Measurements from ENCODE around the gene OSM. TPM values are rescaled to one million over a fixed set of nuclear protein-coding genes. Genes with fewer than 3 reads are reported as not detected.

OSM gene
- total RNA-seq, 4 donors from 2014 or later: 0.40 TPM; not detected in 3

DNA sequence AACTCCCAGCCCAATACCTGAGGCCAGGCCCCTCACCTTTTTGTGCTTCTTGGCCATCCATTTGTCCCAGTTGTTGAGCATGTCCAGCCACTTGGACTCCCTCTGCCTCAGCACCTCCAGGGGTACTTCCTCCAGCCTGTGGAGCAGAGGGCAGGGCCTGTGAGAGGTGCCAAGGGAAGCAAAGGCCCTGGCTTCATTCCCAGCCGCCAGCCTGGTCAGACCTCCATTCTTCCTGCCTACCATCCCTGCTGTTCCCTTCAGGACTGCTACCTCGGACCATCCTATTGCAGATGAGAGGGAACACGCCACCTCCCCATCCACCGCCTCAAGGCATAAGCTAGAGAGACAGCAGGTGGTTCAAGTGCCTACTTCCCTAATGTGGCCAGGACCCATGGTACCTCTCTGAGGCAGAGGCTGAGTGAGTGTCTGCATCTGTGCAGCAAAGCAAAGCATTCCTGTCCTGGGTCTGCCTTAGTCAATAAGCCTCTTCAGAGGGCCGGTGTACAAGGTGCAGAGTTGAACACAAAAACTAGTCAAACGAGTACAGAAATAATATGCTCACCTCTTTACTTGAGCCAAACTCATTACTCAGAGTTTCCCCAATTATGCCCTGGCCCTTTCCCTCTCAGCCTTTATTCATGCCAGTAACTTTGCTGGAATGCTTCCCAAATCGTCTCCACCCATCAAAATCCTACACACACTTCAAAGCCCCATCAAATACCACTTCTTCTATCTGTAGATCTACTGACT is 38.0 kb upstream of the OSM start:
- TF ChIP-seq, protein P1, sequence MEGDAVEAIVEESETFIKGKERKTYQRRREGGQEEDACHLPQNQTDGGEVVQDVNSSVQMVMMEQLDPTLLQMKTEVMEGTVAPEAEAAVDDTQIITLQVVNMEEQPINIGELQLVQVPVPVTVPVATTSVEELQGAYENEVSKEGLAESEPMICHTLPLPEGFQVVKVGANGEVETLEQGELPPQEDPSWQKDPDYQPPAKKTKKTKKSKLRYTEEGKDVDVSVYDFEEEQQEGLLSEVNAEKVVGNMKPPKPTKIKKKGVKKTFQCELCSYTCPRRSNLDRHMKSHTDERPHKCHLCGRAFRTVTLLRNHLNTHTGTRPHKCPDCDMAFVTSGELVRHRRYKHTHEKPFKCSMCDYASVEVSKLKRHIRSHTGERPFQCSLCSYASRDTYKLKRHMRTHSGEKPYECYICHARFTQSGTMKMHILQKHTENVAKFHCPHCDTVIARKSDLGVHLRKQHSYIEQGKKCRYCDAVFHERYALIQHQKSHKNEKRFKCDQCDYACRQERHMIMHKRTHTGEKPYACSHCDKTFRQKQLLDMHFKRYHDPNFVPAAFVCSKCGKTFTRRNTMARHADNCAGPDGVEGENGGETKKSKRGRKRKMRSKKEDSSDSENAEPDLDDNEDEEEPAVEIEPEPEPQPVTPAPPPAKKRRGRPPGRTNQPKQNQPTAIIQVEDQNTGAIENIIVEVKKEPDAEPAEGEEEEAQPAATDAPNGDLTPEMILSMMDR (IDR thresholded peaks at IDR 0.05): no peak
- no peak for TF ChIP-seq POLR2A (IDR thresholded peaks at IDR 0.05)
- WGBS, 2 donors: 22 to 27% methylated on average over 4 to 7 of the region's 7 CpGs
- Histone ChIP-seq H3K4me3 (replicated peaks in 1 of 3) (no peak overlapping the region), H3K27ac (peak overlapping the region; percentile 84 to 88 (median 87)), H3K36me3 (peaks cover 0 to 2% of the 10 kb centered on the region in 2 donors), H3K9me3 (no peaks in the 10 kb centered on the region), H3K27me3 (no peaks in the 10 kb centered on the region), H3K4me1 (peaks cover 90 to 100% of the 10 kb centered on the region in 2 donors)
- DNase-seq: peak; percentile 76 to 81
- intact Hi-C loops (cut with DNase I): no loop called here

DNA sequence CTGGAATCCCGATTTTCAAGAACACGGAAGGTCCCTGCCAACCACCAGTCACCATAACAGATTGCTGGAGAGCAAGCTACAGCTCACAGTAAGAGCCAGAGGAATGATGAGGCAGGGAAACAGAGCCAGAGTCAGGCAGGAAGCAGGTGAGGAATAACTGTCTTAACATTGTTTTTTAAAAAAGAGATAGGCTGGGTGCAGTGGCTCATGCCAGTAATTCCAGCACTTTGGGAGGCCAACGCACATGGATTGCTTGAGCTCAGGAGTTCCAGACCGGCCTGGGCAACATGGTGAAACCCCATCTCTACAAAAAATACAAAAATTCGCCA is 36.1 kb upstream of the OSM start:
- no peak for DNase-seq
- peak overlapping the region; percentile 75 to 87 (median 84) for H3K27ac ChIP-seq
- H3K9me3 ChIP-seq: no peaks in the 10 kb centered on the region
- no peak overlapping the region for H3K4me3 ChIP-seq (replicated peaks in 1 of 3)
- TF ChIP-seq, protein P1 (IDR thresholded peaks at IDR 0.05): no peak
- TF ChIP-seq POLR2A (IDR thresholded peaks at IDR 0.05): no peak
- 51 to 62% methylated on average over 5 of the region's 5 CpGs for WGBS, 2 donors
- peaks cover 86 to 100% of the 10 kb centered on the region in 2 donors for H3K4me1 ChIP-seq
- intact Hi-C loops (cut with DNase I): no loop called here
- no peaks in the 10 kb centered on the region for H3K27me3 ChIP-seq
- H3K36me3 ChIP-seq: peaks cover 0 to 2% of the 10 kb centered on the region in 2 donors

DNA sequence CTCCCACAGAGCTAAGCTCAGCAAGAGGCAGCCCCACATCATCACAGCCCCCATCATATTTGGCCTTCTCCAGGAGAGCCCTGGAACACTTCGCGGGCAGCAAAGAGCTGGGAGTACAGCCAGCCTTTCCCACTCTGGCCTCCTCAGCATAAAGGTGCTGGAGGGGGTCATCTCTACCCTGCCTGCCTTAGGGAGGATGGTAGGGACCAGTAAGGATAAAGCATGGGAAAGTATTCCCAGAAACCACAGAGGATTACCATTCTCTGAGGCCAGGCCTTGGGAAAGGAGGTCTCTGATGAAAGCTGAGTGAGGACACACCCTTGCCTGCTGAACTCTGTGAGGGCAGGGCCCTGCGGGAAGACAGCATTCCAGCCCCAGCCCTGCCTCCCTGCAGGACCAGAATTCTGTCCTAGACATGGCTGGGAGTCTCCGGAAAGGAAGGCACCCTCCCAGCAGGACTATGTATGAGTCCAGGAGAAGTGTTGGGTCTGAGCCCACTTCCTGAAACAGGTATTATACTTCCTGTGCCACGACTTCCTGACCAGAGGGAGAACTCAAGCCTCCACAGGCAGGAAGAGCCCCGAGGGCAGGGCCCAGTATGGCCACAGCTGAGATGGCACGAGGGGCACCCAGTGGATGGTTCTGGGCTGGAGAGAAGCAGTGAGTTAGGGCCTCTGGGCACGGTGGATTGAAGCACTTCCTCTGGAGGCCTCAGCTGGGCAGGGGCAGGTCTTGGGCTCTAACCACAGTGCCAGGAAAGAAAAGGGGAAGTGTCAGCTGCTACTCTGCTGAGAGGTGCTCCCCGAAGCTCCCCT is 35.6 kb upstream of the OSM start:
- peak overlapping the region; percentile 75 to 87 (median 84) for H3K27ac ChIP-seq
- TF ChIP-seq POLR2A (IDR thresholded peaks at IDR 0.05): no peak
- TF ChIP-seq, protein P1 (IDR thresholded peaks at IDR 0.05): no peak
- H3K36me3 ChIP-seq: peaks cover 0 to 5% of the 10 kb centered on the region in 2 donors
- H3K4me3 ChIP-seq (replicated peaks in 1 of 3): no peak overlapping the region
- intact Hi-C loops (cut with DNase I): no loop called here
- peaks cover 86 to 100% of the 10 kb centered on the region in 2 donors for H3K4me1 ChIP-seq
- H3K27me3 ChIP-seq: no peaks in the 10 kb centered on the region
- H3K9me3 ChIP-seq: no peaks in the 10 kb centered on the region
- WGBS, 2 donors: 41 to 42% methylated on average over 6 to 9 of the region's 9 CpGs
- DNase-seq: peak in 1 of 2 donors; percentile 52

DNA sequence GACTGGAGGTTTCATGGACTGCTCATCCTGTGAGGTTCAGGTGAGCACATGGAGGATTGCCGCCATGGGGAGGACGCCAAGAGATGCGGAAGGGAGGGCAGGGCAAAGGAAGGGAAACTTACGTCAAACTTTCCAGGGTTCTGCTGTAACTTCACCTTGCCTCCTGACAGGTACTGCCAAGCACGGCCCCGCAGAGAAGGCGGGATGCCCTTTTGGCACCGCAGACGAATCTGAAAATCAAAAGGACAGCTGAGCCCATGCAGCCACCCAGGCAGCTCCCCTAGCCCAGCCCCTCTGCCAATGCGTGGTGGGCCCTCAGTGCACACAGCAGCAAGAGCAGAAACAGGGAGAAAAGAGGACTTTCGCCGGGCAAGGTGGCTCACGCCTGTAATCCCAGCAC is 32.7 kb upstream of the OSM start:
- DNase-seq: no peak
- Histone ChIP-seq H3K9me3 (no peaks in the 10 kb centered on the region), H3K27me3 (no peaks in the 10 kb centered on the region), H3K4me3 (replicated peaks in 1 of 3) (no peak overlapping the region), H3K36me3 (peaks cover 11 to 15% of the 10 kb centered on the region in 2 donors), H3K27ac (peak overlapping the region; percentile 84 to 88 (median 87)), H3K4me1 (peaks cover 75 to 93% of the 10 kb centered on the region in 2 donors)
- intact Hi-C loops (cut with DNase I): no loop called here
- 90 to 96% methylated on average over 12 to 13 of the region's 13 CpGs for WGBS, 2 donors
- TF ChIP-seq, protein P1 (IDR thresholded peaks at IDR 0.05): no peak
- no peak for TF ChIP-seq POLR2A (IDR thresholded peaks at IDR 0.05)

Measured in thyroid gland (tissue), 4 donors.